CD4-positive, alpha-beta memory T cell (primary cell): ENCODE results near the gene FBXL16. TPM values are rescaled to one million over a fixed set of nuclear protein-coding genes. Genes with fewer than 3 reads are reported as not detected.

ENCODE experiments used
- CTCF ChIA-PET: fragments of 350-600 bp; sonication (Branson Sonifier 250); formaldehyde crosslinking; loops from one replicate; lab custom pipeline; 2021; ENCODE audit warnings: inconsistent platforms; ENCODE audit not compliant: partially characterized antibody; lab: Charles Lee
- POLR2A ChIA-PET: fragments of 350-600 bp; sonication (Branson Sonifier 250); formaldehyde crosslinking; loops from one replicate; lab custom pipeline; 2021; ENCODE audit not compliant: partially characterized antibody; lab: Charles Lee
- DNase-seq, 5 donors: peaks; one replicate each; pipeline versions ENCODE4 v3.0.0 to v3.0.0-alpha.2; 2020 to 2022; ENCODE audit warnings: mixed read lengths in 1 of 5
- H3K27ac ChIP-seq: one replicate; pipeline ENCODE4 v1.7.0; 2013; ENCODE audit warnings: low read depth, low read length
- H3K27me3 ChIP-seq: 2 replicates; pipeline ENCODE4 v1.7.0; 2013; ENCODE audit warnings: mild to moderate bottlenecking, low read length, moderate library complexity; ENCODE audit not compliant: insufficient read depth
- H3K36me3 ChIP-seq: 2 replicates; pipeline ENCODE4 v1.7.0; 2013; ENCODE audit warnings: mild to moderate bottlenecking, low read length, moderate library complexity; ENCODE audit not compliant: insufficient read depth
- H3K4me1 ChIP-seq: 2 replicates; pipeline ENCODE4 v1.7.0; 2013; ENCODE audit warnings: mild to moderate bottlenecking, low read length, moderate library complexity; ENCODE audit not compliant: insufficient read depth
- H3K4me3 ChIP-seq, 2 donors: one replicate each; pipeline ENCODE4 v1.7.0; 2013; ENCODE audit warnings: low read length in 2 of 2, mild to moderate bottlenecking in 1 of 2
- H3K9me3 ChIP-seq, 2 donors: one replicate each; pipeline ENCODE4 v1.7.0; 2013; ENCODE audit warnings: low read length in 2 of 2, control low read depth in 1 of 2; ENCODE audit not compliant: control insufficient read depth in 1 of 2
- H3K27ac Mint-ChIP-seq, 7 donors: one replicate each; pipeline ENCODE4 v1.8.0; 2020 to 2021; ENCODE audit warnings: mixed read lengths in 7 of 7, mild to moderate bottlenecking in 6 of 7, inconsistent platforms in 3 of 7, moderate library complexity in 3 of 7
- H3K27me3 Mint-ChIP-seq, 2 donors: one replicate each; pipeline ENCODE4 v1.8.0; 2020 to 2021; ENCODE audit warnings: mixed read lengths in 2 of 2
- H3K36me3 Mint-ChIP-seq, 2 donors: one replicate each; pipeline ENCODE4 v1.8.0; 2020 to 2021; ENCODE audit warnings: mixed read lengths in 2 of 2, inconsistent platforms in 1 of 2, mild to moderate bottlenecking in 1 of 2
- H3K4me1 Mint-ChIP-seq, 4 donors: one replicate each; pipeline ENCODE4 v1.8.0; 2020 to 2021; ENCODE audit warnings: mixed read lengths in 4 of 4, mild to moderate bottlenecking in 1 of 4
- H3K4me3 Mint-ChIP-seq, 8 donors: one replicate each; pipeline ENCODE4 v1.8.0; 2020 to 2021; ENCODE audit warnings: mixed read lengths in 8 of 8, mild to moderate bottlenecking in 7 of 8, moderate library complexity in 6 of 8, inconsistent platforms in 3 of 8
- H3K9me3 Mint-ChIP-seq, 8 donors: one replicate each; pipeline ENCODE4 v1.8.0; 2020 to 2021; ENCODE audit warnings: mixed read lengths in 8 of 8, mild to moderate bottlenecking in 5 of 8, inconsistent platforms in 3 of 8, moderate library complexity in 1 of 8
- intact Hi-C: fragments of 100-400 bp; cut with micrococcal nuclease; formaldehyde crosslinking; loops from one replicate; pipeline ENCODE4 v1.15.1; 2023
- polyA plus RNA-seq, 2 donors: library from polyadenylated mRNA; unstranded; fragments of 300-500 nt; fragmentation: Illumina TruSeq; gene quantifications; one replicate each; pipeline ENCODE4 v1.2.3, GENCODE V29; 2021
- total RNA-seq, 2 experiments: library from RNA; stranded (reverse); gene quantifications; one replicate each; pipeline ENCODE4 v1.2.3, GENCODE V29; 2021

Gene FBXL16
- total and polyA plus RNA-seq, 4 experiments from 2014 or later, result 9.3 to 59.5 (median 48.5) TPM

DNA sequence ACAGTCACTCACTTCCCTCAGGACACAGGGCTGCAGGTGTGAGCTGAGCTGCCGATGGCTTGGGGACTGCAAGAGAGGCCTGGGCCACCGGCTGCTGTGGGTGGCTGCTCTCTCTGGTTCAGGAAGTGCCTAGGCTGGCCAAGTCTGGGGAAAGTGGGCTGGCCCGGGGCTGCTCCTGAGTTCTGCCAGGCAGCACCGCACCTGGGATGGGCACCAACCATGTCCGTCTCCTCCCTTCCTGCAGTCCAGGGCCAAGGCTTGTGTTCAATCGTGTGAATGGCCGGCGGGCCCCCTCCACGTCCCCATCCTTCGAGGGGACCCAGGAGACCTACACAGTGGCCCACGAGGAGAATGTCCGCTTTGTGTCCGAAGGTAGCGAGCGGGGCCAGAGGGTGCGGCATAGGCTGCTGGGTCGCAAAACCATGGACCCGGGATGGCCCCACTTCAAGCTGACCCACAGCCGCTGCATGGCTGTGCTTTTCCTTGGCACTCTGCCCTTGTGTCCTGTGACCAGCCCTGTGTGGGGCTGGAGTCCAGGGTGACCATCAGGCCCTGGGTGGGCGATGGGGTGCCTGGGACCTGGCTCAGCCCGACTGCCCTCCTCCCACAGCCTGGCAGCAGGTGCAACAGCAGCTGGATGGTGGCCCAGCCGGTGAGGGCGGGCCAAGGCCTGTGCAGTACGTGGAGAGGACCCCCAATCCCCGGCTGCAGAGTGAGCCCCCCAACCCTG lies 58.3 kb downstream of the FBXL16 start:
- POLR2A ChIA-PET, result interaction anchor here (0.8 to 1.4 kb wide), 6 partner anchors 9 to 48 kb away, joined by 3 to 8 read pairs (median 4); partner anchors contain the start of genes JMJD8, METTL26 and WDR24
- Histone ChIP-seq H3K36me3 (no peaks in the 10 kb centered on the region), H3K4me1 (peaks cover 24% of the 10 kb centered on the region), H3K4me3 (no peak overlapping the region), H3K27ac (no peak overlapping the region), H3K9me3 (no peaks in the 10 kb centered on the region), H3K27me3 (no peaks in the 10 kb centered on the region)
- Mint-ChIP-seq H3K27me3 (no peaks in the 10 kb centered on the region), H3K4me1 (peaks cover 0 to 40% (median 8%) of the 10 kb centered on the region in 4 donors), H3K9me3 (no peaks in the 10 kb centered on the region), H3K36me3 (no peaks in the 10 kb centered on the region), H3K27ac (no peak overlapping the region), H3K4me3 (no peak overlapping the region)
- intact Hi-C loops, result loop anchor here (5.0 kb wide), 1 partner anchor 140 kb away; the partner anchor contains the start of genes CHTF18 and RPUSD1
- CTCF ChIA-PET, result interaction anchor here (1.5 kb wide), 1 partner anchor 11 kb away, joined by 8 read pairs; the partner anchor contains the start of gene METTL26
- DNase-seq, result no peak

DNA sequence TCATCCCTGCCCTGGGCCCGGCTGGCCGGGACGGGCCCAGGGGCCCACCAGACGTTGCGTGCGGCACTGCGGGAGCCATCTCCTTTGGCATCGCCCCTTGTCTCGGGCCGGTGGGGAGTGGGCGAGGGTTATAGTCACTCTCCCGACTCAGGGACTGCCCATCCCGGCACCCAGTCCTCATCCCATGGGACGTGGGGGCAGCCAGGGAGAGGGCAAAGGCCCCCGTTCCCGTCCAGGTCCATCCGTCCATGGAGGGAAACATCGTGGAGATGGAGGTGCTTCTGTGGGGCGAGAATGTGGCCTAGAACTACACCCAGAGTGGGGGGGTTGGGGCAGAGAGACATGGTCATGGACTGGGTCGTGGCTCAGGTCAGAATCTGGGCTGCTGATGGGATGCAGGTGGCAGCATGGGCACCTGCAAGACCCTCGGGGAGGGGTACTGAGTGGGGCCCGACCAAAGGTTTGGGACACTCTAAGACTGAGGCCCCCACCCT lies 58.9 kb downstream of the FBXL16 start:
- intact Hi-C loops, result loop anchor here (5.0 kb wide), 1 partner anchor 141 kb away; the partner anchor contains the start of genes CHTF18 and RPUSD1
- peak overlapping the region in 2 of 7 donors; percentile 18 to 41 for H3K27ac Mint-ChIP-seq
- peaks cover 24% of the 10 kb centered on the region for H3K4me1 ChIP-seq
- H3K27me3 Mint-ChIP-seq, result no peaks in the 10 kb centered on the region
- peaks cover 0 to 40% (median 8%) of the 10 kb centered on the region in 4 donors for H3K4me1 Mint-ChIP-seq
- H3K27me3 ChIP-seq, result no peaks in the 10 kb centered on the region
- H3K27ac ChIP-seq, result no peak overlapping the region
- no peaks in the 10 kb centered on the region for H3K9me3 ChIP-seq
- H3K9me3 Mint-ChIP-seq, result no peaks in the 10 kb centered on the region
- ChIA-PET POLR2A (interaction anchor here (1.3 kb wide), 1 partner anchor 10 kb away, joined by 4 read pairs; the partner anchor contains the start of gene METTL26), CTCF (no interaction called here)
- DNase-seq, result no peak
- no peak overlapping the region for H3K4me3 ChIP-seq
- H3K36me3 ChIP-seq, result no peaks in the 10 kb centered on the region
- H3K4me3 Mint-ChIP-seq, result peak overlapping the region in 1 of 8 donors; percentile 28
- H3K36me3 Mint-ChIP-seq, result no peaks in the 10 kb centered on the region

DNA sequence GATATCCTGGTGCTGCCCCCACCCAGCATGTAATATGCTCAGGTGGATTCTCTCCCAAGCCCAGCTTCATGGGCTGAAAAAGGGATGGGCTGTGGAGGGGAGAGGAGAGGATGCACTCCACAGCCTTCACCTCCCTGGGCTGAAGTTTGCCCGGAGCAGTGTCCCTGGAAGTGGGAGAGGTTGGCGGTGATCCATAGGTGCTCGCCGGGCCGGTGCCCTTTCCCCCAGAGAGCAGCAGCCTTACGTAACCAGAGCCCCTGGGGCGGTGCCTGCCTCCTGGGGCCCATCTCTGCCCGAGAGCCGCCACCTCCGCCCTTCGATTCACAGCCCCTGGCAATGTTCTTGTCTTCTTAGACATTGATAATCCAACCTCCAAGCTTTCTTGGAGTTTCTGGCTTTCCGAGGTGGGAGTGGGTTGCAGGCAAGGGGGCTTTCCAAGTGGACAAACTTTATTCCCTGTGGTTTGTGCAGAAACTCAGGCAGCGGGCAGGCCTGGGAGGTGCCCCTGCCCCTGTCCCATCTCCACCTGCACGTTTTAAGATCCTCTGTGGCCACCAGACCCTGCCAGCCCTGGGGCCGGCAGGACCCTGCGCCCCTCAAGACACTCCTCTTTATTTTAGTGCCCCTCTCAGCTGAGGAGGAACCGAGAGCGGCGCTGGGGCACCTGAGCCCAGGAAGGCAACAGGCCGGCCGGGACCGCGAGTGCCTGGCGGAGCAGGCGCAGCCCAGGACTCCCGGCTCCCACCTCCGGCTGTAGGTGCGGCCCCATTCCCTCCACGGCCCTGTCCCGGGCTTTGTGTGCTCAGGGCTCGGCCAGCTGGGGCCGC lies 59.5 kb downstream of the FBXL16 start:
- peaks cover 29% of the 10 kb centered on the region for H3K4me1 ChIP-seq
- peak overlapping the region in 1 of 7 donors; percentile 69 for H3K27ac Mint-ChIP-seq
- CTCF ChIA-PET, result no interaction called here
- no peaks in the 10 kb centered on the region for H3K27me3 Mint-ChIP-seq
- no peaks in the 10 kb centered on the region for H3K9me3 Mint-ChIP-seq
- no peaks in the 10 kb centered on the region for H3K36me3 Mint-ChIP-seq
- POLR2A ChIA-PET, result interaction anchor here (1.3 kb wide), 1 partner anchor 9 kb away, joined by 4 read pairs; the partner anchor contains the start of gene METTL26
- intact Hi-C loops, result loop anchor here (5.0 kb wide), 1 partner anchor 141 kb away; the partner anchor contains the start of genes CHTF18 and RPUSD1
- H3K27me3 ChIP-seq, result no peaks in the 10 kb centered on the region
- H3K36me3 ChIP-seq, result no peaks in the 10 kb centered on the region
- peaks cover 0 to 40% (median 8%) of the 10 kb centered on the region in 4 donors for H3K4me1 Mint-ChIP-seq
- no peaks in the 10 kb centered on the region for H3K9me3 ChIP-seq
- no peak overlapping the region for H3K4me3 Mint-ChIP-seq
- H3K27ac ChIP-seq, result no peak overlapping the region
- H3K4me3 ChIP-seq, result no peak overlapping the region
- no peak for DNase-seq

GRCh38 chr16:644556-644955 lies 61.0 kb downstream of the FBXL16 start:
- Mint-ChIP-seq H3K27ac (peak overlapping the region in 1 of 7 donors; percentile 35), H3K36me3 (no peaks in the 10 kb centered on the region), H3K4me1 (peaks cover 0 to 34% (median 7%) of the 10 kb centered on the region in 4 donors), H3K27me3 (no peaks in the 10 kb centered on the region), H3K4me3 (peak overlapping the region in 6 of 8 donors; percentile 30 to 72 (median 58)), H3K9me3 (no peaks in the 10 kb centered on the region)
- DNase-seq, result no peak
- CTCF ChIA-PET, result no interaction called here
- Histone ChIP-seq H3K4me1 (peaks cover 30% of the 10 kb centered on the region), H3K36me3 (no peaks in the 10 kb centered on the region), H3K4me3 (no peak overlapping the region), H3K9me3 (no peaks in the 10 kb centered on the region), H3K27ac (no peak overlapping the region), H3K27me3 (no peaks in the 10 kb centered on the region)
- intact Hi-C loops, result no loop called here
- POLR2A ChIA-PET, result no interaction called here

DNA sequence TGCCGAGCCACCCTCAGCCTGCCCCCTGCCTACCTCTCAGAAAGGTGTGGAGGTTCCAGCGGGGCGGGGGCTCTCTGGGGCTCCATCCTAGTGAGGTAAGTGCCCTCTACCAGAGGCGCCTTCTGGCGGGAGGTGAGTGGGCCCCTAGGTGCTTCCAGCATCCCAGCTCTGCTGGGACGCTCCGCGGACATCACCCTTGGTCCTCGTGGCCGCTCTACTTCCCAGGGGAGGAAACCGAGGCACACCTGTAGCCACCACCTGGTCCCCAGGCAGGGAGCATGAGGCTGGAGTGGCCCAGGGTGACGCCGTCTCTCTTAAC lies 62.6 kb downstream of the FBXL16 start:
- no peaks in the 10 kb centered on the region for H3K27me3 ChIP-seq
- ChIA-PET POLR2A (interaction anchor here (1.1 to 1.6 kb wide), 4 partner anchors 25 to 37 kb away, joined by 3 to 6 read pairs (median 6); partner anchors contain the start of genes RHBDL1, RHOT2 and STUB1), CTCF (no interaction called here)
- Mint-ChIP-seq H3K9me3 (no peaks in the 10 kb centered on the region), H3K27ac (peak overlapping the region in 1 of 7 donors; percentile 32), H3K4me1 (peaks cover 0 to 28% (median 3%) of the 10 kb centered on the region in 4 donors), H3K36me3 (no peaks in the 10 kb centered on the region), H3K27me3 (no peaks in the 10 kb centered on the region), H3K4me3 (peak overlapping the region in 7 of 8 donors; percentile 54 to 67 (median 65))
- intact Hi-C loops, result no loop called here
- DNase-seq, result no peak
- H3K36me3 ChIP-seq, result no peaks in the 10 kb centered on the region
- H3K4me3 ChIP-seq, result no peak overlapping the region
- no peaks in the 10 kb centered on the region for H3K9me3 ChIP-seq
- peaks cover 23% of the 10 kb centered on the region for H3K4me1 ChIP-seq
- H3K27ac ChIP-seq, result no peak overlapping the region
